ENCODE data around the gene FAM110A.
A peak's percentile ranks its signal among the peaks of the same experiment; 100 is the strongest.

The FAM110A gene

GRCh38 chr20:831251-831650 is 2.3 kb upstream of the FAM110A start:
- Histone ChIP-seq H3K36me3 (no peaks in the 10 kb centered on the region), H3K4me3 (ENCODE audit: low read depth, low read length) (no peak overlapping the region), H3K9me3 (ENCODE audit: severe bottlenecking) (no peaks in the 10 kb centered on the region), H3K27ac (no peak overlapping the region), H3K27me3 (ENCODE audit: insufficient read depth, low read depth, severe bottlenecking) (no peaks in the 10 kb centered on the region)
- no peak for DNase-seq
- no peak for TF ChIP-seq CTCF (IDR thresholded peaks at IDR 0.05; ENCODE audit: low read depth, low read length)

DNA sequence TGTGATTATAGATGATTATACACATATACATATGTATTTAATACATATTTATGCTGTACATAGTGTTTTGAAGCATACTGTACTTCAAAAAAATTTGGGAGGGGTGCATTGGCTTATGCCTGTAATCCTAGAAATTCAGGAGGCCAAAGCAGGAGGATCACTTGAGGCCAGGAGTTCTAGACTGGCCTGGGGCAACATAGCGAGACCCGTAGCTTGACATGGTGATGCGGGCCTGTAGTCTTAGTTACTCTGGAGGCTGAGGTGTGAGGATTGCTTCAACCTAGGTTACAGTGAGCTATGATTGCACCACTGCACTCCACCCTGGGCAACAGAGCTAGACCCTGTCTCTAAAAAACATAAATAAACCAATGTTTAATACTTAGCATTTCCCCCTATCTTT is 1.6 kb upstream of the FAM110A start:
- H3K27me3 ChIP-seq (ENCODE audit: insufficient read depth, low read depth, severe bottlenecking): no peaks in the 10 kb centered on the region
- no peak overlapping the region for H3K4me3 ChIP-seq (ENCODE audit: low read depth, low read length)
- no peaks in the 10 kb centered on the region for H3K36me3 ChIP-seq
- H3K9me3 ChIP-seq (ENCODE audit: severe bottlenecking): no peaks in the 10 kb centered on the region
- no peak for DNase-seq
- no peak for TF ChIP-seq CTCF (IDR thresholded peaks at IDR 0.05; ENCODE audit: low read depth, low read length)
- no peak overlapping the region for H3K27ac ChIP-seq

GRCh38 chr20:833121-833449 is 430 bp upstream of the FAM110A start:
- Histone ChIP-seq H3K36me3 (no peaks in the 10 kb centered on the region), H3K27me3 (ENCODE audit: insufficient read depth, low read depth, severe bottlenecking) (no peaks in the 10 kb centered on the region), H3K4me3 (ENCODE audit: low read depth, low read length) (peak overlapping the region; percentile 92), H3K27ac (peak overlapping the region; percentile 96), H3K9me3 (ENCODE audit: severe bottlenecking) (no peaks in the 10 kb centered on the region)
- TF ChIP-seq CTCF (IDR thresholded peaks at IDR 0.05; ENCODE audit: low read depth, low read length): no peak
- DNase-seq: no peak

- H3K27ac ChIP-seq: peak overlapping the region; percentile 96
- no peaks in the 10 kb centered on the region for H3K9me3 ChIP-seq (ENCODE audit: severe bottlenecking)
- H3K4me3 ChIP-seq (ENCODE audit: low read depth, low read length): peak overlapping the region; percentile 92
- H3K36me3 ChIP-seq: no peaks in the 10 kb centered on the region
- no peak for TF ChIP-seq CTCF (IDR thresholded peaks at IDR 0.05; ENCODE audit: low read depth, low read length)
- no peaks in the 10 kb centered on the region for H3K27me3 ChIP-seq (ENCODE audit: insufficient read depth, low read depth, severe bottlenecking)
- DNase-seq: no peak
Observed at GRCh38 chr20:834151-834746, 734 bp downstream of the FAM110A start.

GRCh38 chr20:835608-836045 is 2.1 kb downstream of the FAM110A start:
- no peaks in the 10 kb centered on the region for H3K27me3 ChIP-seq (ENCODE audit: insufficient read depth, low read depth, severe bottlenecking)
- no peak overlapping the region for H3K4me3 ChIP-seq (ENCODE audit: low read depth, low read length)
- TF ChIP-seq CTCF (IDR thresholded peaks at IDR 0.05; ENCODE audit: low read depth, low read length): no peak
- no peaks in the 10 kb centered on the region for H3K9me3 ChIP-seq (ENCODE audit: severe bottlenecking)
- H3K27ac ChIP-seq: peak overlapping the region; percentile 40
- DNase-seq: peak; percentile 35
- no peaks in the 10 kb centered on the region; the same call in 1 of the 2 replicates for H3K36me3 ChIP-seq

GRCh38 chr20:836190-836589 is 2.7 kb downstream of the FAM110A start:
- TF ChIP-seq CTCF (IDR thresholded peaks at IDR 0.05; ENCODE audit: low read depth, low read length): no peak
- Histone ChIP-seq H3K36me3 (no peaks in the 10 kb centered on the region; the same call in 1 of the 2 replicates), H3K4me3 (ENCODE audit: low read depth, low read length) (no peak overlapping the region), H3K9me3 (ENCODE audit: severe bottlenecking) (no peaks in the 10 kb centered on the region), H3K27ac (no peak overlapping the region), H3K27me3 (ENCODE audit: insufficient read depth, low read depth, severe bottlenecking) (no peaks in the 10 kb centered on the region)
- no peak for DNase-seq

Data from WERI-Rb-1 (cell line).